CD14-positive monocyte (primary cell): ENCODE data around the gene NSG1. TPM values are rescaled to one million over a fixed set of nuclear protein-coding genes. Genes with fewer than 3 reads are reported as not detected.

Source experiments
- DNase-seq, 3 donors: peaks; one replicate each; pipeline ENCODE4 v3.0.0-alpha.2; 2011 to 2022
- H2AFZ ChIP-seq: 2 replicates; pipeline ENCODE4 v1.6.0; 2012; ENCODE audit warnings: mild to moderate bottlenecking, low read depth, low read length, inconsistent platforms; ENCODE audit not compliant: insufficient read depth, poor library complexity, severe bottlenecking
- H3K27ac ChIP-seq, 2 donors: 1 replicate in 1 of 2; 2 replicates in 1 of 2; pipeline ENCODE4 v1.5.1; 2012 to 2013; ENCODE audit warnings: low read length in 2 of 2, control low read depth in 1 of 2, inconsistent platforms in 1 of 2, low read depth in 1 of 2, mild to moderate bottlenecking in 1 of 2
- H3K27me3 ChIP-seq, 2 donors: one replicate each; pipeline versions ENCODE4 v1.6.0 to v1.6.1; 2011 to 2013; ENCODE audit warnings: low read length in 2 of 2; ENCODE audit not compliant: control insufficient read depth in 2 of 2, insufficient read depth in 2 of 2
- H3K36me3 ChIP-seq, 2 donors: replicated peaks in 1 of 2; 1 replicate in 1 of 2; 2 replicates in 1 of 2; pipeline versions ENCODE4 v1.5.1 to v1.6.1; 2012 to 2013; ENCODE audit warnings: low read length in 2 of 2, control low read depth in 1 of 2, inconsistent platforms in 1 of 2, mild to moderate bottlenecking in 1 of 2; ENCODE audit not compliant: insufficient read depth in 2 of 2, control insufficient read depth in 1 of 2
- H3K4me1 ChIP-seq, 2 donors: 1 replicate in 1 of 2; 2 replicates in 1 of 2; pipeline versions ENCODE4 v1.5.1 to v1.6.1; 2012 to 2013; ENCODE audit warnings: low read length in 2 of 2, control low read depth in 1 of 2, inconsistent platforms in 1 of 2, mild to moderate bottlenecking in 1 of 2, moderate library complexity in 1 of 2; ENCODE audit not compliant: insufficient read depth in 2 of 2, control insufficient read depth in 1 of 2
- H3K4me2 ChIP-seq: replicated peaks from 2 replicates; pipeline ENCODE3; 2012; ENCODE audit warnings: low read length, moderate library complexity, mild to moderate bottlenecking; ENCODE audit not compliant: poor library complexity, severe bottlenecking; ENCODE audit errors: extremely low read depth
- H3K4me3 ChIP-seq, 3 experiments: fragments of 200-600 bp in 1 of 3; sonication (generic) in 1 of 3; replicated peaks in 1 of 3; 1 replicate in 2 of 3; 2 replicates in 1 of 3; pipeline ENCODE4 v1.5.1; 2011 to 2013; ENCODE audit warnings: low read length in 3 of 3, mild to moderate bottlenecking in 3 of 3, control low read depth in 2 of 3, low read depth in 2 of 3, inconsistent platforms in 1 of 3, moderate library complexity in 1 of 3
- H3K79me2 ChIP-seq: 2 replicates; pipeline ENCODE4 v1.6.0; 2012; ENCODE audit warnings: mild to moderate bottlenecking, control low read depth, inconsistent platforms, low read length, moderate library complexity; ENCODE audit not compliant: insufficient read depth
- H3K9ac ChIP-seq: 2 replicates; pipeline ENCODE4 v1.6.0; 2017; ENCODE audit warnings: low read length, mild to moderate bottlenecking; ENCODE audit not compliant: insufficient read depth, poor library complexity, severe bottlenecking
- H3K9me3 ChIP-seq, 2 donors: replicated peaks in 1 of 2; 1 replicate in 1 of 2; 2 replicates in 1 of 2; pipeline versions ENCODE4 v1.5.1 to v1.6.1; 2012 to 2013; ENCODE audit warnings: low read length in 2 of 2, control low read depth in 1 of 2; ENCODE audit not compliant: control insufficient read depth in 1 of 2, insufficient read depth in 1 of 2
- H4K20me1 ChIP-seq: 2 replicates; pipeline ENCODE4 v1.6.0; 2012; ENCODE audit warnings: mild to moderate bottlenecking, low read length, control low read depth, moderate library complexity; ENCODE audit not compliant: insufficient read depth
- H3K27ac Mint-ChIP-seq, 7 donors: one replicate each; pipeline ENCODE4 v1.8.0; 2020; ENCODE audit warnings: mild to moderate bottlenecking in 7 of 7, mixed read lengths in 7 of 7, moderate library complexity in 6 of 7, inconsistent platforms in 2 of 7
- H3K27me3 Mint-ChIP-seq, 3 donors: one replicate each; pipeline ENCODE4 v1.8.0; 2021 to 2022; ENCODE audit warnings: low read depth in 3 of 3, mild to moderate bottlenecking in 3 of 3, mixed read lengths in 3 of 3, moderate library complexity in 3 of 3, inconsistent platforms in 1 of 3
- H3K36me3 Mint-ChIP-seq, 2 donors: one replicate each; pipeline ENCODE4 v1.8.0; 2020; ENCODE audit warnings: mixed read lengths in 2 of 2, inconsistent platforms in 1 of 2, mild to moderate bottlenecking in 1 of 2
- H3K4me1 Mint-ChIP-seq: one replicate; pipeline ENCODE4 v1.8.0; 2020; ENCODE audit warnings: mild to moderate bottlenecking, mixed read lengths
- H3K4me3 Mint-ChIP-seq, 2 donors: one replicate each; pipeline ENCODE4 v1.8.0; 2020; ENCODE audit warnings: mild to moderate bottlenecking in 2 of 2, mixed read lengths in 2 of 2, moderate library complexity in 1 of 2
- H3K9me3 Mint-ChIP-seq, 7 donors: one replicate each; pipeline ENCODE4 v1.8.0; 2020 to 2022; ENCODE audit warnings: mixed read lengths in 7 of 7, mild to moderate bottlenecking in 6 of 7, moderate library complexity in 6 of 7, inconsistent platforms in 2 of 7
- CTCF ChIP-seq: fragments of 200-600 bp; IDR thresholded peaks from one replicate; pipeline ENCODE4 v1.8.0; 2022; ENCODE audit warnings: antibody characterized with exemption, mild to moderate bottlenecking
- WGBS: methylation state at CpG from one replicate; pipeline ENCODE4 v1.1.5; 2013; ENCODE audit warnings: missing lambda C conversion rate; ENCODE audit not compliant: insufficient coverage; 5-methylcytosine and 5-hydroxymethylcytosine counted together
- intact Hi-C, 2 donors: fragments of 100-400 bp; cut with micrococcal nuclease; formaldehyde crosslinking; loops; one replicate each; pipeline versions ENCODE4 v1.15.0 to v1.15.1; 2023
- polyA plus RNA-seq, 3 donors: library from polyadenylated mRNA; depleted of rRNA in 1 of 3; unstranded in 2 of 3; stranded (reverse) in 1 of 3; fragments of 300-500 nt in 2 of 3; fragments of >200 nt in 1 of 3; fragmentation: Illumina TruSeq in 2 of 3; gene quantifications; 1 replicate in 2 of 3; 2 replicates in 1 of 3; pipeline ENCODE4 v1.2.3, GENCODE V29; 2012 to 2021

NSG1 gene
- polyA plus RNA-seq, 3 donors = 0.10 TPM; not detected in 2

- Histone ChIP-seq H3K79me2 (no peaks in the 10 kb centered on the region), H3K4me2 (no peak overlapping the region), H2AFZ (no peak overlapping the region), H3K4me1 (no peaks in the 10 kb centered on the region), H3K27ac (no peak overlapping the region), H3K4me3 (no peak overlapping the region), H4K20me1 (no peaks in the 10 kb centered on the region), H3K9ac (no peak overlapping the region), H3K36me3 (no peaks in the 10 kb centered on the region), H3K9me3 (no peaks in the 10 kb centered on the region), H3K27me3 (no peaks in the 10 kb centered on the region)
- no peaks in the 10 kb centered on the region for H3K36me3 Mint-ChIP-seq
- no peak overlapping the region for H3K27ac Mint-ChIP-seq
- peaks cover 0 to 4% (median 2%) of the 10 kb centered on the region in 3 donors for H3K27me3 Mint-ChIP-seq
- no peak overlapping the region for H3K4me3 Mint-ChIP-seq
- H3K4me1 Mint-ChIP-seq = no peaks in the 10 kb centered on the region
- no peaks in the 10 kb centered on the region for H3K9me3 Mint-ChIP-seq
- WGBS = 87% methylated on average over 20 of the region's 23 CpGs
- intact Hi-C loops = no loop called here
- DNase-seq = no peak
- no peak for TF ChIP-seq CTCF
These were observed 21.9 kb downstream of the NSG1 start for GRCh38 chr4:4408576-4409335.

- TF ChIP-seq CTCF = no peak
- no peaks in the 10 kb centered on the region for H3K36me3 Mint-ChIP-seq
- Histone ChIP-seq H3K79me2 (no peaks in the 10 kb centered on the region), H3K9me3 (no peaks in the 10 kb centered on the region), H3K9ac (no peak overlapping the region), H3K4me3 (no peak overlapping the region), H2AFZ (no peak overlapping the region), H4K20me1 (no peaks in the 10 kb centered on the region), H3K36me3 (no peaks in the 10 kb centered on the region), H3K4me1 (no peaks in the 10 kb centered on the region), H3K4me2 (no peak overlapping the region), H3K27me3 (no peaks in the 10 kb centered on the region), H3K27ac (no peak overlapping the region)
- no peaks in the 10 kb centered on the region for H3K9me3 Mint-ChIP-seq
- no peaks in the 10 kb centered on the region for H3K4me1 Mint-ChIP-seq
- DNase-seq = no peak
- H3K27ac Mint-ChIP-seq = no peak overlapping the region
- peaks cover 0 to 4% (median 2%) of the 10 kb centered on the region in 3 donors for H3K27me3 Mint-ChIP-seq
- intact Hi-C loops = no loop called here
- H3K4me3 Mint-ChIP-seq = no peak overlapping the region
- WGBS = 86% methylated on average over 21 of the region's 23 CpGs
These were observed 22.7 kb downstream of the NSG1 start for GRCh38 chr4:4409416-4410115.
